ENCODE data around the gene MAGI3.

DNA sequence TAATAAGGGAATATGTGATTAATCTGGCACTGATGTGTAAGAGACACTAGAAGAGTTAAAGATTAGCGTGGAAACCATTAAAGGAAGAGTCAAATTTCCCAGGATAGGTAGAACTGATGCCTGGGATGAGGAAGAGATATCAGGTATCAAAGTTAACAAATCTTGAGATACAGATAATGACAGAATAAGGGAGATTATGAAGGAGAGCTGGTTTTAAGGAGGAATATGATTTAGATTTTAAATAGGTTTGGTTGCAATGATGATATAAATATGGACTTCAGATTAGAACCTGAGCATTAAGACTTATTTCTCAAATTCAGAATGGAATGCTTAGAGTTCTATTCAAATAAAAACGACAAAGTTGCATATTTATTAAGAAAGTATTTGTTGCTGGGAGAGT is 26.2 kb downstream of the MAGI3 start:
- TF ChIP-seq, protein P1, sequence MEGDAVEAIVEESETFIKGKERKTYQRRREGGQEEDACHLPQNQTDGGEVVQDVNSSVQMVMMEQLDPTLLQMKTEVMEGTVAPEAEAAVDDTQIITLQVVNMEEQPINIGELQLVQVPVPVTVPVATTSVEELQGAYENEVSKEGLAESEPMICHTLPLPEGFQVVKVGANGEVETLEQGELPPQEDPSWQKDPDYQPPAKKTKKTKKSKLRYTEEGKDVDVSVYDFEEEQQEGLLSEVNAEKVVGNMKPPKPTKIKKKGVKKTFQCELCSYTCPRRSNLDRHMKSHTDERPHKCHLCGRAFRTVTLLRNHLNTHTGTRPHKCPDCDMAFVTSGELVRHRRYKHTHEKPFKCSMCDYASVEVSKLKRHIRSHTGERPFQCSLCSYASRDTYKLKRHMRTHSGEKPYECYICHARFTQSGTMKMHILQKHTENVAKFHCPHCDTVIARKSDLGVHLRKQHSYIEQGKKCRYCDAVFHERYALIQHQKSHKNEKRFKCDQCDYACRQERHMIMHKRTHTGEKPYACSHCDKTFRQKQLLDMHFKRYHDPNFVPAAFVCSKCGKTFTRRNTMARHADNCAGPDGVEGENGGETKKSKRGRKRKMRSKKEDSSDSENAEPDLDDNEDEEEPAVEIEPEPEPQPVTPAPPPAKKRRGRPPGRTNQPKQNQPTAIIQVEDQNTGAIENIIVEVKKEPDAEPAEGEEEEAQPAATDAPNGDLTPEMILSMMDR (IDR thresholded peaks at IDR 0.05; ENCODE audit: poor library complexity, severe bottlenecking): no peak
- no peak for TF ChIP-seq TAF1 (IDR thresholded peaks at IDR 0.05; ENCODE audit: low read depth)
- no peak for TF ChIP-seq EP300 (conservative IDR thresholded peaks at IDR 0.05; ENCODE audit: poor library complexity, severe bottlenecking)
- no peak for TF ChIP-seq RAD21 (conservative IDR thresholded peaks at IDR 0.05)
- no peak for TF ChIP-seq EZH2 (IDR thresholded peaks at IDR 0.05; ENCODE audit: borderline replicate concordance, insufficient read depth, low read length, poor library complexity, severe bottlenecking)

Data from neural cell (in vitro differentiated cells).